A549 (cell line): ENCODE results near the gene KCNK7. TPM values are rescaled to one million over a fixed set of nuclear protein-coding genes. Genes with fewer than 3 reads are reported as not detected.

Experiments
- ATAC-seq, 2 experiments: fragments of 200-7000 bp in 1 of 2; fragments of >200 bp in 1 of 2; cut with Nextera tagmentation in 1 of 2; cut with Tn5 transposase in 1 of 2; 3 replicates each; pipeline versions ENCODE4 v1.8.0 to v1.9.1; 2018 to 2020; ENCODE audit warnings: mild to moderate bottlenecking in 1 of 2, moderate library complexity in 1 of 2
- CTCF ChIA-PET: fragments of 300-600 bp; sonication (Branson Sonifier 250); formaldehyde crosslinking; extraction: SDS; loops from one replicate; lab custom pipeline; 2021; ENCODE audit warnings: antibody characterized with exemption, inconsistent platforms; lab: Yijun Ruan, JAX
- POLR2A ChIA-PET: fragments of 350-600 bp; formaldehyde crosslinking; extraction: SDS; loops from one replicate; lab custom pipeline; 2021; ENCODE audit warnings: antibody characterized with exemption, inconsistent platforms; lab: Yijun Ruan, JAX
- DNase-seq, 2 experiments: peaks; one replicate each; pipeline versions ENCODE4 v3.0.0 to v3.0.0-alpha.2; 2011 to 2016; ENCODE audit warnings: low read depth in 1 of 2, low spot score in 1 of 2
- FAIRE-seq: peaks from 2 replicates; lab custom pipeline; 2011; peaks lifted over from hg19 to GRCh38; lab: Jason Lieb, UNC
- H3K27ac ChIP-seq, 2 experiments: fragments of >200 bp; sonication (Bioruptor Twin); formaldehyde crosslinking; 3 replicates each; pipeline ENCODE4 v1.5.1; 2016 to 2017
- H3K4me1 ChIP-seq: fragments of >200 bp; sonication (Bioruptor Twin); formaldehyde crosslinking; 3 replicates; pipeline ENCODE4 v1.6.1; 2016
- H3K4me2 ChIP-seq: fragments of >200 bp; sonication (Bioruptor Twin); formaldehyde crosslinking; 3 replicates; pipeline ENCODE4 v1.6.1; 2016
- H3K4me3 ChIP-seq: fragments of >200 bp; sonication (Bioruptor Twin); formaldehyde crosslinking; 3 replicates; pipeline ENCODE4 v1.5.1; 2016
- H3K9me3 ChIP-seq: fragments of >200 bp; sonication (Bioruptor Twin); formaldehyde crosslinking; 3 replicates; pipeline ENCODE4 v1.6.1; 2016
- CBX2 ChIP-seq: fragments of 200-600 bp; sonication (generic); IDR thresholded peaks from 2 replicates; pipeline ENCODE4 v1.6.1; 2016; ENCODE audit warnings: low read depth, mild to moderate bottlenecking, borderline replicate concordance
- CBX8 ChIP-seq: fragments of 200-600 bp; sonication (generic); IDR thresholded peaks from 2 replicates; pipeline ENCODE4 v1.6.1; 2016
- CHD4 ChIP-seq: fragments of 200-600 bp; sonication (generic); IDR thresholded peaks from 2 replicates; pipeline ENCODE4 v1.6.1; 2016; ENCODE audit warnings: antibody characterized with exemption, mild to moderate bottlenecking, borderline replicate concordance
- CTCF ChIP-seq: fragments of >200 bp; sonication (Bioruptor Twin); formaldehyde crosslinking; IDR thresholded peaks from 3 replicates; pipeline ENCODE4 v1.5.1; 2016
- EHF ChIP-seq: fragments of 250-450 bp; sonication (Bioruptor Pico); IDR thresholded peaks from 2 replicates; pipeline ENCODE4 v1.5.0; 2020; ENCODE audit warnings: mild to moderate bottlenecking
- EHMT2 ChIP-seq: fragments of 200-600 bp; sonication (generic); IDR thresholded peaks from 2 replicates; pipeline ENCODE4 v1.6.1; 2016; ENCODE audit warnings: antibody characterized with exemption, low read depth, mild to moderate bottlenecking, moderate library complexity
- ELK1 ChIP-seq: fragments of 150-350 bp; IDR thresholded peaks from 2 replicates; pipeline ENCODE4 v1.6.1; 2014; ENCODE audit warnings: low read depth, mild to moderate bottlenecking, low read length
- EP300 ChIP-seq, 2 experiments: fragments of >200 bp; sonication (Bioruptor Twin); formaldehyde crosslinking; IDR thresholded peaks; 2 replicates in 1 of 2; 3 replicates in 1 of 2; pipeline ENCODE4 v1.6.1; 2016 to 2017
- ESRRA ChIP-seq: fragments of 150-350 bp; IDR thresholded peaks from 2 replicates; pipeline ENCODE4 v1.6.1; 2014; ENCODE audit warnings: mild to moderate bottlenecking, low read length, borderline replicate concordance
- FOSL2 ChIP-seq, 2 experiments: fragments of 450-650 bp in 1 of 2; fragments of >200 bp in 1 of 2; sonication (Bioruptor Twin) in 1 of 2; formaldehyde crosslinking; IDR thresholded peaks; 2 replicates each; pipeline versions ENCODE4 v1.5.0 to v1.6.1; 2016 to 2020; ENCODE audit warnings: mild to moderate bottlenecking in 1 of 2, moderate library complexity in 1 of 2
- FOXS1 ChIP-seq: fragments of 250-450 bp; sonication (Bioruptor Pico); IDR thresholded peaks from 2 replicates; pipeline ENCODE4 v1.5.0; 2020; ENCODE audit warnings: mild to moderate bottlenecking, moderate library complexity
- GATA3 ChIP-seq: IDR thresholded peaks from 2 replicates; pipeline ENCODE4 v1.6.1; 2012; ENCODE audit warnings: borderline replicate concordance
- HEYL ChIP-seq: fragments of 250-450 bp; sonication (Bioruptor Pico); IDR thresholded peaks from 2 replicates; pipeline ENCODE4 v1.8.0; 2021; ENCODE audit warnings: mild to moderate bottlenecking, moderate library complexity
- JUN ChIP-seq, 2 experiments: fragments of >200 bp; sonication (Bioruptor Twin); formaldehyde crosslinking; IDR thresholded peaks; 2 replicates in 1 of 2; 3 replicates in 1 of 2; pipeline ENCODE4 v1.6.1; 2016 to 2017
- KDM1A ChIP-seq: fragments of 200-600 bp; sonication (generic); IDR thresholded peaks from 2 replicates; pipeline ENCODE4 v1.6.1; 2016; ENCODE audit warnings: low read depth, mild to moderate bottlenecking
- KDM5A ChIP-seq: fragments of 200-600 bp; sonication (generic); IDR thresholded peaks from 2 replicates; pipeline ENCODE4 v1.6.1; 2016; ENCODE audit warnings: antibody characterized with exemption, mild to moderate bottlenecking
- MAX ChIP-seq: IDR thresholded peaks from 2 replicates; pipeline ENCODE4 v1.6.1; 2012
- MAZ ChIP-seq: fragments of 150-350 bp; IDR thresholded peaks from 2 replicates; pipeline ENCODE4 v1.6.1; 2014; ENCODE audit warnings: antibody characterized with exemption, low read depth, low read length, borderline replicate concordance
- NR3C1 ChIP-seq: fragments of >200 bp; sonication (Bioruptor Twin); formaldehyde crosslinking; IDR thresholded peaks from 3 replicates; pipeline ENCODE4 v1.6.1; 2017
- PBX3 ChIP-seq: IDR thresholded peaks from 2 replicates; pipeline ENCODE4 v1.6.1; 2012
- POLR2A ChIP-seq: IDR thresholded peaks from 2 replicates; pipeline ENCODE4 v1.6.1; 2012; ENCODE audit warnings: mild to moderate bottlenecking, low read length
- RCOR1 ChIP-seq: fragments of 150-350 bp; IDR thresholded peaks from 2 replicates; pipeline ENCODE4 v1.6.1; 2014; ENCODE audit warnings: antibody characterized with exemption, low read length, low read depth
- SMC3 ChIP-seq: fragments of >200 bp; sonication (Bioruptor Twin); formaldehyde crosslinking; IDR thresholded peaks from 3 replicates; pipeline ENCODE4 v1.6.1; 2018; ENCODE audit warnings: inconsistent platforms
- SREBF2 ChIP-seq: fragments of 450-650 bp; IDR thresholded peaks from 2 replicates; pipeline ENCODE4 v1.6.1; 2014; ENCODE audit warnings: mild to moderate bottlenecking, moderate library complexity
- TFCP2L1 ChIP-seq: fragments of 250-450 bp; sonication (Bioruptor Pico); IDR thresholded peaks from 2 replicates; pipeline ENCODE4 v1.5.0; 2021; ENCODE audit warnings: mild to moderate bottlenecking
- ZNF302 ChIP-seq: fragments of 250-450 bp; sonication (Bioruptor Pico); IDR thresholded peaks from 2 replicates; pipeline ENCODE4 v1.9.0; 2021; ENCODE audit warnings: inconsistent platforms, mild to moderate bottlenecking, moderate library complexity
- WGBS: methylation state at CpG from one replicate; pipeline ENCODE4 v1.1.6; 2017; ENCODE audit errors: missing lambda C conversion rate; 5-methylcytosine and 5-hydroxymethylcytosine counted together
- polyA plus RNA-seq, 4 experiments: library from polyadenylated mRNA; depleted of rRNA in 3 of 4; stranded (reverse); fragments of >200 nt; fragmentation: RNase III in 1 of 4; extraction: RNeasy Plus Mini Kit Qiagen cat#74134 plus additional on column Dnase treatment in 1 of 4; gene quantifications; 2 replicates in 3 of 4; 3 replicates in 1 of 4; pipeline ENCODE4 v1.2.3, GENCODE V29; 2011 to 2017

Gene KCNK7
- polyA plus RNA-seq, 2 of the 4 experiments (the other 2 are of a cell fraction) = 0.13 to 0.50 TPM

GRCh38 chr11:65612691-65613090 lies 17.1 kb upstream of the KCNK7 start:
- no peak for FAIRE-seq
- peak overlapping the region; percentile 77 for H3K4me2 ChIP-seq
- peak overlapping the region; percentile 92 for H3K4me3 ChIP-seq
- 94% methylated on average over 3 of the region's 7 CpGs for WGBS
- POLR2A ChIA-PET = interaction anchor here (1.5 kb wide), 1 partner anchor 40 kb away, joined by 3 read pairs; no protein-coding TSS in a partner anchor
- peaks cover 45% of the 10 kb centered on the region for H3K4me1 ChIP-seq
- peak overlapping the region in 1 of 2 experiments; percentile 98; a peak in 2 of 6 replicates for H3K27ac ChIP-seq
- CTCF ChIA-PET = interaction anchor here (0.7 to 20.1 kb wide), 9 partner anchors 12 to 272 kb away, joined by 3 to 249 read pairs (median 4); partner anchors contain the start of genes FAM89B and KCNK7
- no peaks in the 10 kb centered on the region for H3K9me3 ChIP-seq
- no peak for DNase-seq
- no peak for ATAC-seq
- TF ChIP-seq POLR2A = no peak
- no peak for TF ChIP-seq JUN (IDR thresholded peaks at IDR 0.05)
- no peak for TF ChIP-seq CBX2
- no peak for TF ChIP-seq TFCP2L1 (CRISPR knock-in tag)
- TF ChIP-seq ESRRA = no peak
- no peak for TF ChIP-seq SMC3
- TF ChIP-seq FOXS1 (CRISPR knock-in tag) = no peak
- TF ChIP-seq ELK1 = no peak
- no peak for TF ChIP-seq KDM5A
- TF ChIP-seq PBX3 = no peak
- TF ChIP-seq GATA3 = no peak
- TF ChIP-seq RCOR1 = no peak
- TF ChIP-seq SREBF2 = no peak
- TF ChIP-seq, all 56 proteins: peak for 0

- TF ChIP-seq HEYL (no peak), CHD4 (no peak), KDM1A (no peak), MAZ (no peak), EP300 (IDR thresholded peaks at IDR 0.05) (no peak), CBX8 (no peak), MAX (no peak)
- Histone ChIP-seq H3K9me3 (no peaks in the 10 kb centered on the region), H3K4me1 (peaks cover 40% of the 10 kb centered on the region), H3K27ac (peak overlapping the region in 1 of 2 experiments; percentile 19; a peak in 3 of 6 replicates), H3K4me3 (no peak overlapping the region), H3K4me2 (peak overlapping the region; percentile 77)
- CTCF ChIA-PET = interaction anchor here (0.8 to 20.1 kb wide), 8 partner anchors 14 to 272 kb away, joined by 3 to 249 read pairs (median 6); partner anchors contain the start of genes FAM89B and KCNK7
- POLR2A ChIA-PET = interaction anchor here (1.5 kb wide), 1 partner anchor 41 kb away, joined by 3 read pairs; no protein-coding TSS in a partner anchor
- WGBS = 85% methylated on average over 12 of the region's 12 CpGs
- FAIRE-seq (no peak), ATAC-seq (no peak), DNase-seq (no peak)
Measured at GRCh38 chr11:65611758-65612603, 16.4 kb upstream of the KCNK7 start.

- ChIA-PET POLR2A (no interaction called here), CTCF (interaction anchor here (1.7 to 20.1 kb wide), 4 partner anchors 15 to 70 kb away, joined by 7 to 249 read pairs (median 16); partner anchors contain the start of genes FAM89B and KCNK7)
- ATAC-seq (no peak), FAIRE-seq (no peak), DNase-seq (no peak)
- Histone ChIP-seq H3K4me3 (no peak overlapping the region), H3K9me3 (no peaks in the 10 kb centered on the region), H3K4me1 (peaks cover 35% of the 10 kb centered on the region), H3K27ac (peak overlapping the region in 1 of 2 experiments; percentile 19; a peak in 2 of 6 replicates), H3K4me2 (peak overlapping the region; percentile 77)
- TF ChIP-seq FOSL2 (IDR thresholded peaks at IDR 0.05) (no peak), FOSL2 (CRISPR knock-in tag; IDR thresholded peaks at IDR 0.05) (no peak), KDM1A (no peak), NR3C1 (no peak), EHF (no peak), EP300 (IDR thresholded peaks at IDR 0.05) (no peak), EHMT2 (no peak), ZNF302 (CRISPR knock-in tag) (no peak), RCOR1 (no peak), CTCF (no peak), HEYL (no peak), ESRRA (no peak), POLR2A (no peak)
- 85% methylated on average over 9 of the region's 10 CpGs for WGBS
Measured at GRCh38 chr11:65611028-65611757, 15.6 kb upstream of the KCNK7 start.
